WTC11 (cell line): ENCODE measurements around the gene CSKMT.

Source experiments
- CREM ChIP-seq: sonication (generic); formaldehyde crosslinking; IDR thresholded peaks from 2 replicates; pipeline ENCODE4 v1.8.1; 2022; ENCODE audit warnings: mild to moderate bottlenecking, missing genetic modification reagents, moderate library complexity
- FOXJ3 ChIP-seq: sonication (generic); formaldehyde crosslinking; IDR thresholded peaks from 2 replicates; pipeline ENCODE4 v1.9.0; 2021; ENCODE audit warnings: missing genetic modification reagents, mild to moderate bottlenecking, borderline replicate concordance
- MAX ChIP-seq: sonication (generic); formaldehyde crosslinking; IDR thresholded peaks from 2 replicates; pipeline ENCODE4 v1.8.0; 2022; ENCODE audit warnings: mild to moderate bottlenecking, missing genetic modification reagents
- NR1H2 ChIP-seq: sonication (generic); formaldehyde crosslinking; IDR thresholded peaks from 2 replicates; pipeline ENCODE4 v1.9.0; 2021; ENCODE audit warnings: mild to moderate bottlenecking, moderate library complexity, missing genetic modification reagents
- PRDM15 ChIP-seq: sonication (generic); formaldehyde crosslinking; IDR thresholded peaks from 2 replicates; pipeline ENCODE4 v1.8.0; 2022; ENCODE audit warnings: missing genetic modification reagents
- SMAD3 ChIP-seq: sonication (generic); formaldehyde crosslinking; IDR thresholded peaks from 2 replicates; pipeline ENCODE4 v1.8.0; 2022; ENCODE audit warnings: missing genetic modification reagents, mild to moderate bottlenecking, borderline replicate concordance
- USF1 ChIP-seq: sonication (generic); formaldehyde crosslinking; IDR thresholded peaks from 2 replicates; pipeline ENCODE4 v1.8.0; 2022; ENCODE audit warnings: mild to moderate bottlenecking, missing genetic modification reagents
- USF2 ChIP-seq: sonication (generic); formaldehyde crosslinking; IDR thresholded peaks from 2 replicates; pipeline ENCODE4 v1.8.1; 2023; ENCODE audit warnings: mild to moderate bottlenecking, missing genetic modification reagents, moderate library complexity
- ZNF317 ChIP-seq: sonication (generic); formaldehyde crosslinking; IDR thresholded peaks from 2 replicates; pipeline ENCODE4 v1.8.1; 2023; ENCODE audit warnings: low read depth, mild to moderate bottlenecking, moderate library complexity, missing genetic modification reagents, borderline replicate concordance
- TF ChIP-seq, protein P1 (sequence below): fragments of 200-600 bp; IDR thresholded peaks from 2 replicates; pipeline ENCODE4 v1.8.0; 2022; ENCODE audit warnings: antibody characterized with exemption
- TF ChIP-seq, protein P2 (sequence below): sonication (generic); formaldehyde crosslinking; IDR thresholded peaks from 2 replicates; pipeline ENCODE4 v1.8.1; 2022; ENCODE audit warnings: mild to moderate bottlenecking, moderate library complexity, missing genetic modification reagents
- TF ChIP-seq, protein P3 (sequence below): sonication (generic); formaldehyde crosslinking; IDR thresholded peaks from 2 replicates; pipeline ENCODE4 v1.8.0; 2022; ENCODE audit warnings: mild to moderate bottlenecking, missing genetic modification reagents

DNA sequence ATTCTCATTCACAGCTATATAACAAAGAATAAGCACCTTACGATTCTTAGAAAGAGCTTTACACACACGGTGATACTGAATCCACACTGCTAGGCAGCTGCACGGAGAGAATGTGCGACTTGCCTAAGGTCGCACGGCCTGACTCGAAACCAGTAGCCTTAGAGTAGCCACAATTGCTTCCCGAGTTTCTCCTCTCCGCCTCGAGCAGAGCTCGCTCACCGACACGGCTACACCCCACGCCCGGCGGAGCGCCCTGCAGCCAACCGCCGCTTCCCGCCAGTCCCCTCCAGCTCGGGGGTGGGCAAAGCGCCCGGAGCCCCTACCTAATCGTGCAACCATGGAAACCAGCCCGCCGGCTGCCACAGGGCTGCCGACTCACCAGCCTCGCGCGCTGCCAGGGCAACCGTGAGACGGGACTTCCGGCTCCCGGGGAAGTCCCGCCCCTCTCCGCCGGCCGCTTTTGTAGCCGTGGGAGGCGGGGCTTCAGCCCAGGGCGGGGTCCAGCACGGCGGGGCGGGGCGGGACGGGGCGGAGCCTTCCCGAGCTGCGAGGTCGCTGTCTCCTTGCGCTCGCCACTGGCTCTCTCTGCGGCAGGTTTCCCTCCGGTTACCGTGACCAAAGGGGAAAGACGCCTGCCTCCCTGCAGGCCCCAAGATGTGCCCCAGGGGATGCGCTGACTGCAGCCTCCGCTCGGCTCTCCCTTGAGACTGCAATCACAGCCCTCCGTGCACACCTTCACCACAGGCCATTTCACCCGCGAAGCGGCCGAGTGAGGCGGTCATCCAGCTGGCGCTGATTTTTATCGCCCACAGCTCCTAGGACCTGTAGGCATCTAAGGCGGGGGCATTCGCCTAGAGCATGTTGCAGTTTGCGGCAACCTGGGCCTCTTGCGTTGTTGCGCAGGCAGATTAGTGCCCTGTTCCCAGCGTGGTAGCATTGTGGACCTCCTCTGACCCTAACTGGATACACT is 41.1 kb downstream of the CSKMT start:
- TF ChIP-seq USF2 (CRISPR knock-in tag) (0 out of 2 replicates have a peak, but pooled peaks have one; percentile 20), FOXJ3 (CRISPR knock-in tag) (no peak), PRDM15 (CRISPR knock-in tag) (no peak), MAX (CRISPR knock-in tag) (peak; percentile 47), CREM (CRISPR knock-in tag) (no peak; the same call in 1 of the 2 replicates), ZNF317 (CRISPR knock-in tag) (no peak), NR1H2 (CRISPR knock-in tag) (no peak), SMAD3 (CRISPR knock-in tag) (no peak), USF1 (CRISPR knock-in tag) (no peak)
- TF ChIP-seq, protein P1, sequence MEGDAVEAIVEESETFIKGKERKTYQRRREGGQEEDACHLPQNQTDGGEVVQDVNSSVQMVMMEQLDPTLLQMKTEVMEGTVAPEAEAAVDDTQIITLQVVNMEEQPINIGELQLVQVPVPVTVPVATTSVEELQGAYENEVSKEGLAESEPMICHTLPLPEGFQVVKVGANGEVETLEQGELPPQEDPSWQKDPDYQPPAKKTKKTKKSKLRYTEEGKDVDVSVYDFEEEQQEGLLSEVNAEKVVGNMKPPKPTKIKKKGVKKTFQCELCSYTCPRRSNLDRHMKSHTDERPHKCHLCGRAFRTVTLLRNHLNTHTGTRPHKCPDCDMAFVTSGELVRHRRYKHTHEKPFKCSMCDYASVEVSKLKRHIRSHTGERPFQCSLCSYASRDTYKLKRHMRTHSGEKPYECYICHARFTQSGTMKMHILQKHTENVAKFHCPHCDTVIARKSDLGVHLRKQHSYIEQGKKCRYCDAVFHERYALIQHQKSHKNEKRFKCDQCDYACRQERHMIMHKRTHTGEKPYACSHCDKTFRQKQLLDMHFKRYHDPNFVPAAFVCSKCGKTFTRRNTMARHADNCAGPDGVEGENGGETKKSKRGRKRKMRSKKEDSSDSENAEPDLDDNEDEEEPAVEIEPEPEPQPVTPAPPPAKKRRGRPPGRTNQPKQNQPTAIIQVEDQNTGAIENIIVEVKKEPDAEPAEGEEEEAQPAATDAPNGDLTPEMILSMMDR = no peak
- TF ChIP-seq, protein P2, sequence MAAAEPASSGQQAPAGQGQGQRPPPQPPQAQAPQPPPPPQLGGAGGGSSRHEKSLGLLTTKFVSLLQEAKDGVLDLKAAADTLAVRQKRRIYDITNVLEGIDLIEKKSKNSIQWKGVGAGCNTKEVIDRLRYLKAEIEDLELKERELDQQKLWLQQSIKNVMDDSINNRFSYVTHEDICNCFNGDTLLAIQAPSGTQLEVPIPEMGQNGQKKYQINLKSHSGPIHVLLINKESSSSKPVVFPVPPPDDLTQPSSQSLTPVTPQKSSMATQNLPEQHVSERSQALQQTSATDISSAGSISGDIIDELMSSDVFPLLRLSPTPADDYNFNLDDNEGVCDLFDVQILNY = peak; percentile 25; the same call in 1 of the 2 replicates
- TF ChIP-seq, protein P3, sequence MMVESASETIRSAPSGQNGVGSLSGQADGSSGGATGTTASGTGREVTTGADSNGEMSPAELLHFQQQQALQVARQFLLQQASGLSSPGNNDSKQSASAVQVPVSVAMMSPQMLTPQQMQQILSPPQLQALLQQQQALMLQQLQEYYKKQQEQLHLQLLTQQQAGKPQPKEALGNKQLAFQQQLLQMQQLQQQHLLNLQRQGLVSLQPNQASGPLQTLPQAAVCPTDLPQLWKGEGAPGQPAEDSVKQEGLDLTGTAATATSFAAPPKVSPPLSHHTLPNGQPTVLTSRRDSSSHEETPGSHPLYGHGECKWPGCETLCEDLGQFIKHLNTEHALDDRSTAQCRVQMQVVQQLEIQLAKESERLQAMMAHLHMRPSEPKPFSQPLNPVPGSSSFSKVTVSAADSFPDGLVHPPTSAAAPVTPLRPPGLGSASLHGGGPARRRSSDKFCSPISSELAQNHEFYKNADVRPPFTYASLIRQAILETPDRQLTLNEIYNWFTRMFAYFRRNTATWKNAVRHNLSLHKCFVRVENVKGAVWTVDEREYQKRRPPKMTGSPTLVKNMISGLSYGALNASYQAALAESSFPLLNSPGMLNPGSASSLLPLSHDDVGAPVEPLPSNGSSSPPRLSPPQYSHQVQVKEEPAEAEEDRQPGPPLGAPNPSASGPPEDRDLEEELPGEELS (CRISPR knock-in tag) = no peak
